Measurements from ENCODE around the gene FAM120AOS.

- no peak for TF ChIP-seq CTCF (IDR thresholded peaks at IDR 0.05; ENCODE audit: low read depth, low read length)
- TF ChIP-seq EZH2phosphoT487 (IDR thresholded peaks at IDR 0.05; ENCODE audit: low read depth): no peak
Observed at GRCh38 chr9:93440896-93441580, 12.3 kb downstream of the FAM120AOS start.

Measured in OCI-LY3 (cell line).